Measurements from ENCODE around the gene ASPDH. TPM values are rescaled to one million over a fixed set of nuclear protein-coding genes. Genes with fewer than 3 reads are reported as not detected.

The ASPDH gene
- total RNA-seq, 1 donor from 2014 or later: not detected

- no peak overlapping the region for H3K27ac Mint-ChIP-seq (ENCODE audit: unreplicated experiment)
- H3K27me3 Mint-ChIP-seq (ENCODE audit: unreplicated experiment): peaks cover 24% of the 10 kb centered on the region
- peaks cover 40% of the 10 kb centered on the region for H3K9me3 Mint-ChIP-seq (ENCODE audit: unreplicated experiment)
- DNase-seq (ENCODE audit: low spot score): no peak
- no peak for TF ChIP-seq CTCF (IDR thresholded peaks at IDR 0.05; ENCODE audit: unreplicated experiment)
- peaks cover 3% of the 10 kb centered on the region for H3K4me1 Mint-ChIP-seq (ENCODE audit: unreplicated experiment)
- H3K4me3 Mint-ChIP-seq (ENCODE audit: unreplicated experiment): no peak overlapping the region
- peaks cover 25% of the 10 kb centered on the region for H3K36me3 Mint-ChIP-seq (ENCODE audit: low read depth, unreplicated experiment)
These were observed 41.3 kb upstream of the ASPDH start for GRCh38 chr19:50555033-50555432.

GRCh38 chr19:50554212-50554611 lies 40.5 kb upstream of the ASPDH start:
- Mint-ChIP-seq H3K27me3 (ENCODE audit: unreplicated experiment) (peaks cover 22% of the 10 kb centered on the region), H3K27ac (ENCODE audit: unreplicated experiment) (no peak overlapping the region), H3K9me3 (ENCODE audit: unreplicated experiment) (peaks cover 37% of the 10 kb centered on the region), H3K4me3 (ENCODE audit: unreplicated experiment) (peak overlapping the region; percentile 29), H3K36me3 (ENCODE audit: low read depth, unreplicated experiment) (peaks cover 24% of the 10 kb centered on the region), H3K4me1 (ENCODE audit: unreplicated experiment) (peaks cover 3% of the 10 kb centered on the region)
- DNase-seq (ENCODE audit: low spot score): no peak
- TF ChIP-seq CTCF (IDR thresholded peaks at IDR 0.05; ENCODE audit: unreplicated experiment): no peak

- Mint-ChIP-seq H3K27me3 (ENCODE audit: unreplicated experiment) (peaks cover 25% of the 10 kb centered on the region), H3K36me3 (ENCODE audit: low read depth, unreplicated experiment) (peaks cover 27% of the 10 kb centered on the region)
These were observed 39.5 kb upstream of the ASPDH start for GRCh38 chr19:50553134-50553703.

GRCh38 chr19:50552540-50552939 lies 38.8 kb upstream of the ASPDH start:
- no peak for DNase-seq (ENCODE audit: low spot score)
- peaks cover 23% of the 10 kb centered on the region for H3K36me3 Mint-ChIP-seq (ENCODE audit: low read depth, unreplicated experiment)
- peaks cover 28% of the 10 kb centered on the region for H3K27me3 Mint-ChIP-seq (ENCODE audit: unreplicated experiment)
- H3K27ac Mint-ChIP-seq (ENCODE audit: unreplicated experiment): peak overlapping the region; percentile 52
- peaks cover 3% of the 10 kb centered on the region for H3K4me1 Mint-ChIP-seq (ENCODE audit: unreplicated experiment)
- TF ChIP-seq CTCF (IDR thresholded peaks at IDR 0.05; ENCODE audit: unreplicated experiment): no peak
- H3K4me3 Mint-ChIP-seq (ENCODE audit: unreplicated experiment): peak overlapping the region; percentile 85
- H3K9me3 Mint-ChIP-seq (ENCODE audit: unreplicated experiment): peaks cover 40% of the 10 kb centered on the region

More at GRCh38 chr19:50553134-50553703, 39.5 kb upstream of the ASPDH start:
- peaks cover 3% of the 10 kb centered on the region for H3K4me1 Mint-ChIP-seq (ENCODE audit: unreplicated experiment)
- H3K9me3 Mint-ChIP-seq (ENCODE audit: unreplicated experiment): peaks cover 42% of the 10 kb centered on the region
- no peak overlapping the region for H3K4me3 Mint-ChIP-seq (ENCODE audit: unreplicated experiment)
- no peak for DNase-seq (ENCODE audit: low spot score)
- TF ChIP-seq CTCF (IDR thresholded peaks at IDR 0.05; ENCODE audit: unreplicated experiment): no peak
- peak overlapping the region; percentile 31 for H3K27ac Mint-ChIP-seq (ENCODE audit: unreplicated experiment)

GRCh38 chr19:50551715-50552187 lies 38.0 kb upstream of the ASPDH start:
- DNase-seq (ENCODE audit: low spot score): no peak
- Mint-ChIP-seq H3K27ac (ENCODE audit: unreplicated experiment) (no peak overlapping the region), H3K27me3 (ENCODE audit: unreplicated experiment) (peaks cover 30% of the 10 kb centered on the region), H3K9me3 (ENCODE audit: unreplicated experiment) (peaks cover 48% of the 10 kb centered on the region), H3K4me3 (ENCODE audit: unreplicated experiment) (no peak overlapping the region), H3K4me1 (ENCODE audit: unreplicated experiment) (peaks cover 3% of the 10 kb centered on the region), H3K36me3 (ENCODE audit: low read depth, unreplicated experiment) (peaks cover 25% of the 10 kb centered on the region)
- no peak for TF ChIP-seq CTCF (IDR thresholded peaks at IDR 0.05; ENCODE audit: unreplicated experiment)
